ENCODE measurements around the gene PLA2G5. TPM values are rescaled to one million over a fixed set of nuclear protein-coding genes. Genes with fewer than 3 reads are reported as not detected.

The PLA2G5 gene
- total RNA-seq, 2 donors from 2014 or later: 0.52 to 5.9 TPM

DNA sequence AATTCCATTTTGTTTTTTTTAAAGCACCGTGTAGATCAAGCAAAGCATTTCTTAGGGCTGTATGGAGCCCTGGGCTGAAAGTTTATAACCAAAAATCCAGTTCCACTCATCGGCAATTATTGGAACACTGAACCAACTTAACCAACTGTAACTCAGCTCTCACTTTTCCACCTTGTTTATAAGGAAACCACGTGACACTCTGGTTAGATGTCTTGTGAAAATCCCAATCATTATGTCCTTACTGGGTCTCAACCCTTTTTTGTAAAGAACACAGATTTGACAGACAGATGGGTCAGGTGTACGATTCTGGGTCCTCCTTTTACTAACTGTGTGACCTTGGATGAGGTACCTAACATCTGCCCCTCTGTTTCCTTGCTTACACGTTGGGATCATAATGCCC lies 6.2 kb downstream of the PLA2G5 start:
- Histone ChIP-seq H3K27ac (no peak overlapping the region), H3K9me3 (no peaks in the 10 kb centered on the region), H3K4me1 (no peaks in the 10 kb centered on the region), H3K36me3 (replicated peaks in 1 of 2; ENCODE audit: insufficient read depth in 1 of 2, low read depth in 2 of 2) (no peaks in the 10 kb centered on the region), H3K27me3 (no peaks in the 10 kb centered on the region), H3K4me3 (no peak overlapping the region)
- WGBS, 2 donors: 56 to 63% methylated on average over 5 of the region's 5 CpGs
- TF ChIP-seq, protein P1, sequence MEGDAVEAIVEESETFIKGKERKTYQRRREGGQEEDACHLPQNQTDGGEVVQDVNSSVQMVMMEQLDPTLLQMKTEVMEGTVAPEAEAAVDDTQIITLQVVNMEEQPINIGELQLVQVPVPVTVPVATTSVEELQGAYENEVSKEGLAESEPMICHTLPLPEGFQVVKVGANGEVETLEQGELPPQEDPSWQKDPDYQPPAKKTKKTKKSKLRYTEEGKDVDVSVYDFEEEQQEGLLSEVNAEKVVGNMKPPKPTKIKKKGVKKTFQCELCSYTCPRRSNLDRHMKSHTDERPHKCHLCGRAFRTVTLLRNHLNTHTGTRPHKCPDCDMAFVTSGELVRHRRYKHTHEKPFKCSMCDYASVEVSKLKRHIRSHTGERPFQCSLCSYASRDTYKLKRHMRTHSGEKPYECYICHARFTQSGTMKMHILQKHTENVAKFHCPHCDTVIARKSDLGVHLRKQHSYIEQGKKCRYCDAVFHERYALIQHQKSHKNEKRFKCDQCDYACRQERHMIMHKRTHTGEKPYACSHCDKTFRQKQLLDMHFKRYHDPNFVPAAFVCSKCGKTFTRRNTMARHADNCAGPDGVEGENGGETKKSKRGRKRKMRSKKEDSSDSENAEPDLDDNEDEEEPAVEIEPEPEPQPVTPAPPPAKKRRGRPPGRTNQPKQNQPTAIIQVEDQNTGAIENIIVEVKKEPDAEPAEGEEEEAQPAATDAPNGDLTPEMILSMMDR (IDR thresholded peaks at IDR 0.05): no peak
- no peak for TF ChIP-seq POLR2A (IDR thresholded peaks at IDR 0.05)
- DNase-seq: no peak
- intact Hi-C loops (cut with DNase I): no loop called here
- no peak for ATAC-seq

DNA sequence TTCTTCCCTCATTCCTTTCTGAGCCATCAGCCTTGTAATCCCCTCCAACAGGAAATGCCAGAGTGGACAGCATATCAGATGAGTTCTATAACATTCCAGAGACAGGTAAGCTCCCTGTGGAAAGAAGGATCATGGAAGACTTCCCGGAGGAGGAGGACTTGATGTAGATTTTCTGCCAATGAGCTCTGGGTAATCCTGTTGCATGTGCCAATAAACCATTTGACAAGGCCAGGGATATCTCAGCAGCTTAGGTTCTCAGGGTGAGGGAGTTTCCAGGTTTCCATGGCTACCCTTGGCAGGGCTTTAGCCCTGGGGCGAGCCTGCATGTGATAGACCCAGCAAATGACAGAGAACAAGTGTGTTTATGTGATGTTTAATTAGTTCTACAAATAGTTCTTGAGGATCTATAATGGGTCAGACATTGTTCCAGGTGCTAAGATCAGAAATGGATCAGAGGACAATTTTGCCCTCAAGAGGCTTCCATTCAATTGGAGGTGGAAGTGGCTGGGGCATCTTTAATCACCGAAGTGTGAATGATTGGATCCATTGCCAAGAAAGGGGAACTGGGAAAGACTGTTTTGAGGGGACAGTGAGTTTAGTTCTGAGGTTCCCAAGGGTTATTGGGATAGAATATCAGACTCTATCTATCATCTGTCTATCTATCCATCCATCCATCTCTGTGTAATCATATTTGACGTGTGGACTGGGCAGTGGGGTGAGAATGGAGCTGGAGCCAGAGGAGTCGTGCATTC lies 6.9 kb downstream of the PLA2G5 start:
- H3K27me3 ChIP-seq: no peaks in the 10 kb centered on the region
- H3K27ac ChIP-seq: no peak overlapping the region
- 60% methylated on average over 5 of the region's 5 CpGs for WGBS, 2 donors
- H3K4me3 ChIP-seq: no peak overlapping the region
- no peaks in the 10 kb centered on the region for H3K4me1 ChIP-seq
- TF ChIP-seq, protein P1 (IDR thresholded peaks at IDR 0.05): no peak
- no peak for TF ChIP-seq POLR2A (IDR thresholded peaks at IDR 0.05)
- DNase-seq (no peak), ATAC-seq (no peak)
- intact Hi-C loops (cut with DNase I): no loop called here
- H3K36me3 ChIP-seq (replicated peaks in 1 of 2; ENCODE audit: insufficient read depth in 1 of 2, low read depth in 2 of 2): no peaks in the 10 kb centered on the region
- H3K9me3 ChIP-seq: no peaks in the 10 kb centered on the region

DNA sequence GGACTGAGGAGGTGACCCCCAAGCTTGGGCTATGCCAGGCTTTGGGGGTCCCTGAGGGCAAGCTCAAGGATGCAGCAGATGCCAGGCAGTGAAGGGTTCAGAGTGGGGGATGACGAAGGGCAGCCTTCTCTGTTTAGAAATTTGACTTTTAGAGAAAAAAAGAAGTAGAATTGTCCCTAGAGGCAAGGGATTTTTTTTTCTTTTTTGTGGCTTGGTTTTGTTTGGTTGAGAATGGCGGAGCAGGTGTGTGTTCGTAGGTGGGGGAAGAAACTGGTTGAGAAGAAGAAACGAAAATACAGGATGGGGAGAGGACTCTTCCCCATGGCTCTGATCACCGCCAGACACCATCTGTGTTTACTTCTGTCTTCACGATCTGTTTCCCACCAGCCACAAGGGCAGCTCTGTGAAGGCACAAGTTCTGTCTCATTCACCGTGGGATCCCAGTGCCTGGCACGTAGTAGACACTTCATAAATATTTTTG lies 8.2 kb downstream of the PLA2G5 start:
- no peak for TF ChIP-seq POLR2A (IDR thresholded peaks at IDR 0.05)
- TF ChIP-seq, protein P1 (IDR thresholded peaks at IDR 0.05): no peak
- H3K9me3 ChIP-seq: no peaks in the 10 kb centered on the region
- 54 to 57% methylated on average over 8 of the region's 8 CpGs for WGBS, 2 donors
- ATAC-seq (no peak), DNase-seq (no peak)
- no peak overlapping the region for H3K4me3 ChIP-seq
- no peaks in the 10 kb centered on the region for H3K36me3 ChIP-seq (replicated peaks in 1 of 2; ENCODE audit: insufficient read depth in 1 of 2, low read depth in 2 of 2)
- intact Hi-C loops (cut with DNase I): no loop called here
- H3K27ac ChIP-seq: no peak overlapping the region
- no peaks in the 10 kb centered on the region for H3K27me3 ChIP-seq
- no peaks in the 10 kb centered on the region for H3K4me1 ChIP-seq

DNA sequence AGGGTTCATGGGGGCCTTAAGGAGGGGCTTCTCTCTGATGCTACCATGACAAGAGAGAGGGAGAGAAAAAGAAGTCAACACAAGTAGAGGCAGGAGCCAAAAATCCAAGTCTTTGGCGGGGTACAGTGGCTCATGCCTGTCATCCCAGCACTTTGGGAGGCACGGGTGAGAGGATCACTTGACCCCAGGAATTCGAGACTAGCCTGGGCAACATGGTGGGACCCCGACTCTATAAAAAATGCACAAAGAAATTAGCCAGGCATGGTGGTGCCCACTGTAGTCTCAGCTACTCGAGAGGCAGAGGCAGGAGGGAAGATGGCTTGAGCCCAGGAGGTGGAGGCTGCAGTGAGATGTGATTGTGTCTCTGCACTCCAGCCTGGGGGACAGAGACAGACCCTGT lies 8.7 kb downstream of the PLA2G5 start:
- H3K27me3 ChIP-seq: no peaks in the 10 kb centered on the region
- no peak overlapping the region for H3K4me3 ChIP-seq
- H3K4me1 ChIP-seq: no peaks in the 10 kb centered on the region
- H3K36me3 ChIP-seq (replicated peaks in 1 of 2; ENCODE audit: insufficient read depth in 1 of 2, low read depth in 2 of 2): no peaks in the 10 kb centered on the region
- no peak for ATAC-seq
- TF ChIP-seq, protein P1 (IDR thresholded peaks at IDR 0.05): no peak
- no peak for TF ChIP-seq POLR2A (IDR thresholded peaks at IDR 0.05)
- 57 to 75% methylated on average over 5 of the region's 5 CpGs for WGBS, 2 donors
- H3K9me3 ChIP-seq: no peaks in the 10 kb centered on the region
- H3K27ac ChIP-seq: no peak overlapping the region
- intact Hi-C loops (cut with DNase I): no loop called here
- no peak for DNase-seq

Data from body of pancreas (tissue), 4 donors.